Testis (tissue), 3 donors: ENCODE measurements around the gene DUSP7. TPM values are rescaled to one million over a fixed set of nuclear protein-coding genes. Genes with fewer than 3 reads are reported as not detected.

ENCODE experiments used
- DNase-seq: peaks from one replicate; pipeline ENCODE4 v3.0.0-alpha.2; 2019
- H3K27ac ChIP-seq, 2 donors: fragments of 200-600 bp; sonication (generic); one replicate each; pipeline ENCODE4 v1.5.1; 2019
- H3K27me3 ChIP-seq: fragments of 200-600 bp; sonication (generic); one replicate; pipeline ENCODE4 v1.5.1; 2019
- H3K36me3 ChIP-seq: fragments of 200-600 bp; sonication (generic); one replicate; pipeline ENCODE4 v1.5.1; 2017; ENCODE audit warnings: low read depth; ENCODE audit errors: missing control alignments
- H3K4me1 ChIP-seq: fragments of 200-600 bp; sonication (generic); one replicate; pipeline ENCODE4 v1.5.1; 2019
- H3K4me3 ChIP-seq, 2 donors: fragments of 200-600 bp; sonication (generic); one replicate each; pipeline ENCODE4 v1.5.1; 2017 to 2019
- H3K9me3 ChIP-seq: fragments of 200-600 bp; sonication (generic); one replicate; pipeline ENCODE4 v1.5.1; 2017
- CTCF ChIP-seq, 3 experiments: fragments of 450-650 bp in 2 of 3; fragments of 200-600 bp in 1 of 3; sonication (generic) in 1 of 3; IDR thresholded peaks; one replicate each; pipeline ENCODE4 v1.5.1; 2016 to 2019; ENCODE audit warnings: antibody characterized with exemption in 3 of 3, mild to moderate bottlenecking in 2 of 3, moderate library complexity in 1 of 3
- POLR2A ChIP-seq: fragments of 450-650 bp; IDR thresholded peaks from one replicate; pipeline ENCODE4 v1.6.1; 2017; ENCODE audit warnings: antibody characterized with exemption, mild to moderate bottlenecking, moderate library complexity
- WGBS, 2 donors: methylation state at CpG; one replicate each; pipeline ENCODE4 v1.1.5; 2018; 5-methylcytosine and 5-hydroxymethylcytosine counted together
- intact Hi-C: fragments of 100-400 bp; cut with DNase I; formaldehyde crosslinking; loops from one replicate; pipeline ENCODE4 v1.15.1; 2023; ENCODE audit warnings: low total_unique reads
- polyA plus RNA-seq: library from polyadenylated mRNA; stranded (reverse); fragments of 350-450 nt; fragmentation: Illumina TruSeq; extraction: RNeasy Lipid Tissue Mini Kit (QIAGEN cat#74804); gene quantifications from one replicate; pipeline ENCODE4 v1.2.3, GENCODE V29; 2014; ENCODE audit warnings: low read depth, low replicate concordance; ENCODE audit not compliant: insufficient read depth
- total RNA-seq, 2 donors: library from RNA; depleted of rRNA; stranded (reverse); fragments of >200 nt; gene quantifications; one replicate each; pipeline ENCODE4 v1.2.3, GENCODE V29; 2016

Gene DUSP7
- total and polyA plus RNA-seq, 3 donors from 2014 or later: 25.1 to 48.8 (median 40.6) TPM

GRCh38 chr3:52055537-52056351 lies 627 bp downstream of the DUSP7 start:
- intact Hi-C loops: loop anchor here (10.0 kb wide), 1 partner anchor 51 kb away; no protein-coding TSS in a partner anchor
- 0% methylated on average over 14 to 18 of the region's 94 CpGs for WGBS, 2 donors
- Histone ChIP-seq H3K36me3 (no peaks in the 10 kb centered on the region), H3K9me3 (no peaks in the 10 kb centered on the region), H3K27ac (peak overlapping the region; percentile 58 to 81), H3K4me1 (peaks cover 38% of the 10 kb centered on the region), H3K4me3 (peak overlapping the region; percentile 75 to 89), H3K27me3 (no peaks in the 10 kb centered on the region)
- TF ChIP-seq POLR2A: no peak
- DNase-seq: no peak

GRCh38 chr3:52054661-52055511 lies 1.5 kb downstream of the DUSP7 start:
- DNase-seq: no peak
- Histone ChIP-seq H3K4me3 (peak overlapping the region; percentile 75 to 89), H3K27ac (peak overlapping the region; percentile 58 to 81), H3K27me3 (no peaks in the 10 kb centered on the region), H3K4me1 (peaks cover 42% of the 10 kb centered on the region), H3K36me3 (no peaks in the 10 kb centered on the region), H3K9me3 (no peaks in the 10 kb centered on the region)
- 5 to 30% methylated on average over 5 to 24 of the region's 26 CpGs for WGBS, 2 donors
- intact Hi-C loops: loop anchor here (5.0 to 10.0 kb wide), 2 partner anchors 50 to 67 kb away; no protein-coding TSS in a partner anchor
- no peak for TF ChIP-seq CTCF (IDR thresholded peaks at IDR 0.05)
- TF ChIP-seq POLR2A: no peak

GRCh38 chr3:52053307-52054304 lies 2.8 kb downstream of the DUSP7 start:
- DNase-seq: peak; percentile 75
- H3K4me3 ChIP-seq: no peak overlapping the region
- peak overlapping the region; percentile 58 to 81 for H3K27ac ChIP-seq
- intact Hi-C loops: loop anchor here (5.0 to 10.0 kb wide), 2 partner anchors 49 to 69 kb away; no protein-coding TSS in a partner anchor
- H3K36me3 ChIP-seq: no peaks in the 10 kb centered on the region
- TF ChIP-seq CTCF (IDR thresholded peaks at IDR 0.05): peak in 1 of 3 experiments; percentile 17
- TF ChIP-seq POLR2A: no peak
- H3K27me3 ChIP-seq: no peaks in the 10 kb centered on the region
- H3K4me1 ChIP-seq: peaks cover 42% of the 10 kb centered on the region
- 67 to 82% methylated on average over 18 to 31 of the region's 31 CpGs for WGBS, 2 donors
- no peaks in the 10 kb centered on the region for H3K9me3 ChIP-seq

- TF ChIP-seq CTCF (IDR thresholded peaks at IDR 0.05) (peak; percentile 36 to 51 (median 47)), POLR2A (no peak)
- H3K9me3 ChIP-seq: no peaks in the 10 kb centered on the region
- no peak overlapping the region for H3K4me3 ChIP-seq
- DNase-seq: peak; percentile 91
- H3K27ac ChIP-seq: peak overlapping the region; percentile 58 to 81
- H3K4me1 ChIP-seq: peaks cover 42% of the 10 kb centered on the region
- intact Hi-C loops: loop anchor here (5.0 to 10.0 kb wide), 2 partner anchors 48 to 69 kb away; no protein-coding TSS in a partner anchor
- WGBS, 2 donors: 45% methylated on average over 10 of the region's 10 CpGs; no CpG with 5 or more reads in 1 of the 2 donors
- no peaks in the 10 kb centered on the region for H3K27me3 ChIP-seq
- no peaks in the 10 kb centered on the region for H3K36me3 ChIP-seq
Observed at GRCh38 chr3:52052831-52053306, 3.5 kb downstream of the DUSP7 start.
